NT2/D1 (cell line): ENCODE measurements around the gene EOMES.

Experiments used
- SUZ12 ChIP-seq: IDR thresholded peaks from 2 replicates; pipeline ENCODE4 v1.6.1; 2011; ENCODE audit not compliant: insufficient read length, insufficient read depth; ENCODE audit errors: extremely low read depth
- YY1 ChIP-seq: IDR thresholded peaks from 2 replicates; pipeline ENCODE4 v1.6.1; 2011; ENCODE audit not compliant: insufficient read length, insufficient read depth
- ZNF274 ChIP-seq: IDR thresholded peaks from 2 replicates; pipeline ENCODE4 v1.6.1; 2011; ENCODE audit warnings: mild to moderate bottlenecking, low read depth, low read length

GRCh38 chr3:27715454-27715806 is 6.7 kb downstream of the EOMES start:
- TF ChIP-seq SUZ12 (no peak), YY1 (no peak), ZNF274 (no peak)
